Forelimb muscle (tissue), 1 donor: ENCODE results near the gene SORL1-AS1.

Experiments
- DNase-seq: peaks from one replicate; pipeline ENCODE4 v3.0.0-alpha.2; 2013; ENCODE audit warnings: low read depth

The SORL1-AS1 gene

DNA sequence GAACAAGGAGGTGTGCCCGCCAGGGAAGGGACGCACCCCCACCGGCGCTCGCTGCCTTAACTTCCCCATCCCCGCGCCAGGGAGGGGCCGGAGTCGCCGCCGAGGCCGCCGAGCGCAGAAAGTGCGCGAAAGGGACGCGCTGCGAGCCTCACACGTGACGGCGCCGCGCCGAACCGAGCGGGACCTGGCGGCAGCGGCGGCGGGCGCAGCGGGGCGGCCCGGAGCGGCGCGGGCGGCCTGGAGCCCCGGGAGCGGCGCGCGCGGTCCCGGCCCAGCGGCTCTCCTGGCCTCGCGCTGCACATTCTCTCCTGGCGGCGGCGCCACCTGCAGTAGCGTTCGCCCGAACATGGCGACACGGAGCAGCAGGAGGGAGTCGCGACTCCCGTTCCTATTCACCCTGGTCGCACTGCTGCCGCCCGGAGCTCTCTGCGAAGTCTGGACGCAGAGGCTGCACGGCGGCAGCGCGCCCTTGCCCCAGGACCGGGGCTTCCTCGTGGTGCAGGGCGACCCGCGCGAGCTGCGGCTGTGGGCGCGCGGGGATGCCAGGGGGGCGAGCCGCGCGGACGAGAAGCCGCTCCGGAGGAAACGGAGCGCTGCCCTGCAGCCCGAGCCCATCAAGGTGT lies 670 bp downstream of the SORL1-AS1 start, which contains the start of gene SORL1:
TSS of gene SORL1 (plus strand) at position 329 of the 623 bp plus-strand sequence. CDS start at position 347, 18 bp downstream.
- DNase-seq = no peak

DNA sequence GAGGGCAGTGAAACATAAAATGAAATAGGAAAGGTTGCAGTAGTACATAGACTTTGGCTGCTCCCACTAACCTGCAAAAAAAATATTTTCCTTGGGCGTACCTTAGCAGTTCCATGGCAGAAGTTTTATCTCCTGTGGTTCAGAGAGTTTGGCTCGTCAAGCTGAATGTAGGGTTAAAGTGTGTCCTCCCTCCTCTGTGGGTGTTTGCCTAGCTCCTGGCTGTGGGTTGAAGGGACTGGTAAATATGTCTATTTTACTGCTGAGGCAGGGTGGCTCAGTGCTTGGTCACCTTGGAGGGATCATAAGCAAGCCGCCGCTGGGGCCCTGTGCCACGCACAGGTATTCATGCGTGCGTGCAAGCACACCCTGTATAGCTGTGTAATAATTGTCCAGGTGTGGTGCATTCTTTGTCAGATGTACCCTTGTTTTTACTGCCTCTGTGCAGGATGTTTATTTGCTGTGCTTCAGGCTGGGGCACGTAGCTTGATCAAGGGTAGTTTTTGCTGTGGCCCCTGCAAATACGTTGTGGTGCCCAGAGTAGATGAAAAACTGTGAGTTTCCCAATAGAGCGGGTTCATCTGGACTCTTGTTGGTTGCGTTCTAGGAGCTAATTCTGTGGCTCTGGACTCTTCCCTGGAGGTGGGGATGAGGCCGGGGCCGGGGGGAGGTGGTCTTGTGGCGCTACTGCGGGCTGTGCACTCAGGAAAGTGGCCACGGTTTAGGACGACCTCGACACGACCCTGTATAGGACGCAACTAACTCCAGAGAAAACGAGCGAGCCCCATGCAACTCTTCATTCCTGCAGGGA lies 1.4 kb downstream of the SORL1-AS1 start:
- DNase-seq = no peak

DNA sequence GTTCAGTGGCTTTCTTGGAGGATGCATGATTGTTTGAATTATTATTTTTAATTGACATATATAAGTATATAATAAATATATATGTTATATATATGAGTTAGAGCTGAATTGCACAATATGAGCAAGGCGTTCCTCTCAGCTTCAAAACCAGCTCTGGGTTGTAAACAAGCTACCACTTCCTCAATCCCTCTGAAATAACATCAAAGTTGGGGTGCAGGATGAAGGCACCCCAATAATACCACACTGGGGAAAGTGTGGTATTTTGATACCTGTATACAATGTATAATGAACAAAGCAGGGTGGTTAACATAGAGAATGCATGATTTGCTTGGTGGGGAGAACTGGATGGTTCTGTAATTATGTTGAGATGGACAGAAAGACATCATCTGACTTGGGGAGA lies 2.4 kb downstream of the SORL1-AS1 start:
- DNase-seq = no peak

DNA sequence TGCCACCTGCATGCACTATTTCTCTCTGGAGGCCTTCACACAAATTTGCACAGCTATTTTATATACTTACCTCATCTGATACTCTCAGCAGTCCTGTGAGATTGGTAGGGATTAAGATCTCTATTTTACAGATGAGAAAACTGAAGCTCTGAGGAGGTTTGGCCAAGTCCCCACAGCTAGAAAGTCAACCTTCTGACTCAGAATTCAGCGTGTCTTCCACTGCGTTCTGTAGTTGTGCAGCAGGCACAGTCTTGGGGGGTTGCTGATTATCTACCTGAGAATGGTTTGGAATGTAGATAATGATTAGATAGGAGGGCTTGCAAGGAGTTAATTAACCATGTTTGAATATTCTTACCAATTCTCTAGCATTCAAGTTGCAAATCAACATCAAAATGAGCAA lies 3.1 kb downstream of the SORL1-AS1 start:
- DNase-seq = no peak

DNA sequence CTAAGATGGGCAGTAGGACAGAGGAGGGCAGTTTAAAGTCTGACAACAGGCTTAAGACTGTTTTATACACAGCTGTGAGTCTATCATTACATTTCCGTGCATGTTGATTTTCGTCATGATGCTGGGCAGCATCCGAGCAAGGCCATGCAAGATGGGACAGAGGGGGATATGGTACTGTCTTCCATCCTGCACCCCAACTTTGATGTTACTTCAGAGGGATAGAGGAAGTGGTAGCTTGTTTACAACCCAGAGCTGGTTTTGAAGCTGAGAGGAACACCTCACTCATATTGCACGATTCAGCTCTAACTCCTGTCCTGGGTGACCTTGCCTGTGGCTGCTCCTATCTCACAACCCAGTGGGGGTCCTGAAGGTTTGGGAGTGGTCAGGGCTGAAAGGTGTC lies 3.6 kb downstream of the SORL1-AS1 start:
- DNase-seq = no peak

DNA sequence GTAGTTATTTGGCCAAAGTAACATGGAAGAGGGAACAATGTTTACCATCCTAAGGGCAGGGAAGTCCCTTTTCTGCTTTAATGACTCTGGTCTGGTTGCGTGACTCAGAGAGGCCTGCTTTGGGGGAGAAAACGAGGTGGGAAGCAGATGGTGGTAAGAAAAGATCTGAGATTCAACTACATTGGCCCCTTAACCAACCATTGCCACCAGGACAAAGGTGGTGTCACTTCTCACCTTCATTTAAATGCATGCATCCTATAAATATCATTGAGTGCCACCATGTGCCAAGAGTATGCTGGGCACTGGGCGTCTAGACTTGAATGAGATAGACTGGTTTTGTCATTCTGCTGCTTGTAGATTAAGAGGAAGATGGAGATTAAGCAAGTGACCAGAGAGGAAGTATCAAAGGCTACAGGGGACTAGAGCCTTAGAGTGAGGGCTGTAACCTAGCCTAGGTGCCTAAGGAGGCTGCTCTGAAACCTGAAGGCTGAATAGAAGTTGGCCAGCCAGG lies 4.3 kb downstream of the SORL1-AS1 start:
- DNase-seq = no peak

DNA sequence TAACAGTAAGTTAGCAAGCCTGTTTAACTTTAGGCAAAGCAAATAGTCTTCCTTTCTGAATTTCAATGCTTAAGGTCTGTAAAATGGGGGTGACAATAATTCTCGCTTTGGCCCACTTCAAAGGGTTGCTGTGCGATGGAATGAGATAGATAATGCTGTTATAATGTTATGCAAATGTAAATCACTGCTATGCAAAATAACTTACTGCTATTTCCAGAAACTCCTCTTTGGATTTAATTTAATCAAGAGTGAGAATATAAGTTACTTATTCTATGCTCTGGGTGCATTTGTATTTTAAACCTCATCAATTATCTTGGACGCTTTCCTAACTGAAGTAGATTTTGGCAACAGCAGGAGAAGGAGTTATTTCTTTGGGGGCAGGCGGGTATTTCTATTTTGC lies 4.8 kb downstream of the SORL1-AS1 start:
- no peak for DNase-seq

DNA sequence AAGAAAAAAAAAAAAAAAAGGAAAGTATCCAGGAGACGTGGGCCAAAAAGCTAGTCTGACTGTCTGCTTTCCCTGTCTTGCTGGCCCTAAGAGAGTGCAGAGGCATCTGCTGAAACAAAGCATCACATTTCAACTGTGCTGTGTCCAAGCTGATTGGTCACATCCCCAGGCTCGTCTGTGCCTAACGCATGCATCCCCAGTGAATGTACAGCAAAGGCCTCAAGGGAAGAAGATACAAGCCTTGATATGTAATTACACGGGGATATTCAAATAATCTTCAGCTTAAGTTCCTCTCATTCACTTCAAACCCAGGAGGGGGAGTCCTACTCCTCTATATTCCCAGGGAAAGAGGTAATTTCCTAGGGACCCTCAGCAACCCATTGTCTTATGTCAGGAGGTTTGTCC lies 6.0 kb downstream of the SORL1-AS1 start:
- DNase-seq = no peak

DNA sequence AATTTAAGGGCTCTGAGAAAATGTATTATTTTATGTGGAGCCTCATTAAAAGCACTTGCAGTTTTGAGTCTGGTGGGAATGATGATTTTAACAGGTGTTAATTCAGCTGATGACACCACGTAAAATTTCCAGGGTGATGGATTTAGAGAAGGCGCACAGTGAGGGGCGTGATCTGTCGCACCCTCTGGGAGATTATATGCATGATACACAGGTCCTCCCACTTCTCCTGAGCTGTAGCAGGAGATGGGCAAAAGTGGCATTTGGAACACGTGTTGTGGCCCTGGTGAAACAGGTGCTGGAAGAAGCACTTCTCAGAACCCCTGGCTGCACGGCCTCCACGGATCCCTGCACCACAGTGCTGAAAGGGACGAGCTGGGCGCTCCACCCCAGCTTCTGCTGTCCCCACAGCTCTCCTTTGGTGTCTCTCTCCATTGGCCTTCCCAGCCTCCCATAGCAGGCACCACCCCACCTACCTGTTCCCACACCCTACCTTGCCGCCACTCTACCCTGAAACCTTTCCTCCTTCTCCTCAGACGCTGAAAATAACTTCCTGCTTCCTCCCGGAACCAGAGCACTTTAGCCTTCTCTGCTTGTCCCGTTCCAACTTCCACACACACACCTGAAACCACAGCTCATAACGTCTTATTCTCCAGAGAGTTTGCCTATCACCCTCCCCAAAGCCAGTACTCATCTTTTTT lies 7.5 kb downstream of the SORL1-AS1 start:
- DNase-seq = no peak

DNA sequence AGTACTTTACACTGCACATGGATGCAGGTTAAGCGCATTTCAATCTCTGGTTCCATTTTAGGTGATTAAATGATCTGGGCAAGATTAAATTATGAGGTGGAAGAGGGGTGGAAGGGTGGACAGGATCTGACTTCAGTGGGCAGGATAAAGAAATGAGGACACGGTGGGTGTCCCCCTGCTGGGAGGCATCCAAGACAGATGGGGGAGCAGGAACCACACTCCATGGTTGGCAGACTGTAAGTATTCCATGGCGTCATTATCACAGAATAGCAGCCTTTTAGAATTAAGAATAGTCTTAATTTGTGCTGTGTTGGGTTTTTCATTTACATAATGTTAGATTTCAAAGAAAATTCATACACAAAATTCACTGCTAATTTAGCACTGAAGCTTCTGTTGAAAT lies 8.2 kb downstream of the SORL1-AS1 start:
- DNase-seq = no peak

DNA sequence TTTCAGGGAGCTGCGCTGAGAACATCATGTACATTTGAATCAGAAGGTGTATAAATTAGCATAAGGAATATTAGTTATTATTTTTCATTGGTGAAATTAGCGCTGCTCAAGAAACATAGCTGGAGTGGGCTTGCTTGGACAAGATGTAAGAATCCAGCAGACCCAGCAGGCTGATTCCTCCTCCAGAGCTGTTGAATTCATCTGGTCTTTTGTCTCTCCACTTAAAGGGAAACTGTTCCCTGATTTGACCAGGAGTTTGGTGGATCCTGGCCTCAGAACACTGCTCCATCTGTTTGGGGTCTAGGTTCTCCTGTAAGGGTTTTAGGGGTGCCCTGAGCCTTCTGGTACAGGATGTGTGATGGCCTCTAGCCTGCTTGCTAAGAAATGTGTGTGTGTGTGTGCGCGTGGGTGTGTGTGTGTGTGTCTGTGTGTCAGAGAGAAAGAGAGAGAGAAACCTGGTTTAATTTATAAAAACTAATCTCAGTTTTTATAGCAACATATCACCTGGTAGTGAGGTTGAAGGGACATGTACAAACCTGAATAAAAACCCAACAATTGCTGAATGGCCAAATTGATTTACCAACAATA lies 9.0 kb downstream of the SORL1-AS1 start:
- no peak for DNase-seq

DNA sequence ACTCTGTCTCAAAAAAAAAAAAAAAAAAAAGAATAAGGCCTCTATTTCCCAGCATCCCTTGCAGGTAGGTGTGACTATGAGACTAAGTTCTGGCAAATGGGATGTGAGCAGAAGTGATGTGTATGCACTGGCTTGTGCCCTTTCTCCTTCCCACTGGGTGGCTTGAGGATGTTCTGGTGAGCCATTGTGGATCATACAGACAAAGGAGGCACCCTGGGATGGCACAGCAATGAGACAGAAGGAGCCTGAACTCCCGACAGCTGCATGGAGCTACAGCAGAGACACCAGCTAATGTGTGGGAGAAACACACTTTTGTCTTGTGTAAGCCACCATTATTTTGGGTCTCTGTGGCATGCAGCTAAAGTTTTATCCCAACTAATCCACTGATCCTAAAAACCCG lies 11.2 kb downstream of the SORL1-AS1 start:
- no peak for DNase-seq

DNA sequence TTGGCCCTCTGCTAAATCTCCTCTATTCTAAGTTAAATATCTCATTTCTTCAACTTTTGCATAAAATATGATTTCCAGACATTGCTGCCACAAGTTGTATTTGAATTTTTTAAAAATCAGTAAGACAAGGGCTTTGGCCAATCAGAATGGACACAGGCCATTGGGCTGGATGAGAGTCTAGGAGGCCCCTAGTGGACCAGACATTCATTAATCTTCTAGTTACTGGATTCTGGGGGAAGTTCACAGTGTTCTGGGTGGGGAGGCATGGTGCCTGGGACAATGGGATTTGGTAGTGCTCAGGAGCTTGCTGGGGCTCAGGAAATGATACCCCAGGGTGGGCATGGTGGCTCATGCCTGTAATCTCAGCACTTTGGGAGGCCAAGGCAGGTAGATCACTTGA lies 13.0 kb downstream of the SORL1-AS1 start:
- no peak for DNase-seq

DNA sequence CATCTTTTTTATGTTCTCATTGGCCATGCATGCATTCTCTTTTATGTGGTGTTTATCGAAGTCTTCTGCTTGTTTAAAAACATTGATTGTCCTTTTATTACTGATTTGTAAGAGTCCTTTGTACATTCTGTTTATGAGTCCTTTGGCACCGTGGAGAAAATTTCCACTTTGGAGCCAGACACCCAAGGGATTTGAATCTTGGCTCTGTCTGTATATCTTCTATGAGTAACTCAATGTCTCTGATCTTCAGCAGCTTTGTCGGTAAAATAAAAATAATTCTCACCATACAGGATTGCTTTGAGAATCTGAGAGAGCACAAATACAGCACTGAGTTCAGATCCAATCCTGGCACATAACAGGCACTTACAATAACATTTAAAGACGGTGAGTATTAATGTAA lies 13.4 kb downstream of the SORL1-AS1 start:
- no peak for DNase-seq

DNA sequence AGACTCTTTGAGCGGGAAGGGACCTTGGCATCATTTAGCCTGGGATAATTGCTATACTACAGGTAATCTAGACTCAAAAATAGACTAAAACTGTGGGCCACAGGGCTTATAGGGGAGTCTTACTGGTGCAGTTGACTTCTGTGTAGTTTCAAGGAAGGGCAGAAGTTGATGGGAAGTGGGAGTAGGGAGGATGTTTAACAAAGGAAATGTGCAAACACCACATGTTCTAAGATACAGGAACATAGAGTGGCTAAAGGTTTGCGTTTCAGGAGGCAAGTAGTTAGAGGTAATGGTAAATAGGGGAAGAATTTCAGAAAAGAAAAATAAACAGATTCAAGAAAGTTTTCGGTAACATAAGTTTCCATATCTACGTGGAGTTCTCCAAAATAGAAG lies 15.1 kb downstream of the SORL1-AS1 start:
- no peak for DNase-seq

DNA sequence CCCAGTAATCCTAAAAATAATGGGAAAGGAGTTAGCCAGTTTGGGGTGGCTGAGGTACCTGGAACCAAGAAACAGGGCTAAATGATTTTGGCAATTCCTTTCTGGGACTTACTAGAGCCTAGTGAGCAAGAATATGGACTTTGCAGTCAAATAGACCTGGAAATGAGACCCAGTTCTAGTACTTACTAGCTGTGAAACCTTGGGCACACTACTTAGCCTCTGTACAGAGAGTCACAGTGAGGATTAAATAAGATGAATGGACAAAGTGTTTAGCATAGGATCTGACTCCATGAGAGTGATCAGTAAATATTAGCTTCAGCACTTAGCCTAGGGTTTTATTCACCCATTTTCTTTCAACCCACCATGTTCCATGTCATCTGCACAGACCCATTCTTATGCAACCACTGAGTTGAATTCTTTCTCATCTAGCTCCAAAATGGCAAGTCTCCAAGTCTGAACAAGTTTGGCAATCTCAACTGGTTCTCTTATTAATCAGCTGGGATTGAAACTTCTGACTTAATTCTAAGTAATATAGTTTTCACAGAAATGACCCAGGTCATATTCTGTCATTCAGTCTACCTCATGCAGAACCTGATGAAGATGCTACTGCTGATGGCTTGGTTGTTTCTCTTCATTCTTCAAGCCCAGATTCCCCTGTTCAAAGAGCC lies 15.6 kb downstream of the SORL1-AS1 start:
- DNase-seq = no peak

DNA sequence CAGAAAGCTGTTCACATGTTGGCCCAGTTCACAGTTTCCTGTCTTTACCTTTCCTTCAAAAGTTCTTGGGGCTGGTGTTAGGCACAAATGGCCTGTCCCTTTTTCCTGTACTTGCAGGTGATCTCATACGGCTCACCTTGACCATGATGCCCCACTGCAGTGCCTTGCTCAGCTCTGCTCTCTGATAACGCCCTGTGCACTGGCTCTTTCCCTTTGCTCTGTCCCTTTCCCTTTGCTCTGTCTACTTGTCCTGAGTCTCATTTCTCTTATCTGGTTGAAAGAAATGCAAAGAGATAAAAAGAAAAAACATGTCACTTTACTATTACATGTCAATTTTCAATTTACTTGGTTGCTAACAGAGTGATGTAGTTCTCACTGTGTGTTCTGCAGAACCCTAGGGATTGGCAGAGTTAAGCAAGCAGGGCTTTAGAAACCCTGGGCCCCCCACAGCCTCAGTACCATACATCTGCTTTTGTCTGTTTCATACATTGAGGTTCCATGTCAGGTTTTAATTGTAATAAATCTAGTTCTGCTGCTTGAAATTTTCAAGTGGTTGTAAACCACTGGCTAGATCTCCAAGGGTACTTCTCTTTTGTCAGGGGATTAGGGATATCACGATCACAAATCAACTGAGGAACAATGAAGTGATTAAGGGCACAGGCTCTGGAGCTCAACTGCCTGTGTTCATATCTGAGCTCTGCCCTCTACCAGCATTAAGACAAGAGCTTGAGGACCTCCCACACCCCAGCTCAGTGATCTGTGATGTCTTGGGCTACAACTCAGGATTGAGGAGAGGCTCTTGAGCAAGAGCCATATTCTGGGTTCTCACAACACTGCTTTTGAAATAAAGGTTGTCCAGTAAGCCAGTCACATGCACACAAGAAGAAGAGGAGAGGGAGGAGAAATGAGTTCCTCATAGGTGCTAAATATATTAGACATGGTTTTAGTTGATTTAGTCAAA lies 16.9 kb downstream of the SORL1-AS1 start:
- DNase-seq = no peak

DNA sequence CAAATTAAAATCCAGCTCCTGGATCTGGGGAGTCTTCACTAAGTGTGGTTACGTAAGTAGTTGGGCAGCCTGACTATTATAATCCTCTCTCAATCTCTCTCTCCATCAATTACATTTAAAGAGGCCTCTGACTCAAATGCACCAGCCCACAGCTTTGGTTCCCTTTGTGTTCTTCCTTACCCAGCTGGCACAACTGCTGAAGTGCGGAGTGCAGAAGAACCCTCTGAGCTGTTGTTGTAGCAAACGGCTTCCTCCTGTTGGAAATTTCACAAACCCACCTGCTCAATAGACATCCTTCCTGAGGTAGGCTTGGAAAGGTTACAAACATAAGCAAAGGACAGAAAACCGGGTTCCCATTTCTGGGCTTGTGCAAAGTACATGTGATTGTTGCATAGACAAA lies 17.6 kb downstream of the SORL1-AS1 start:
- DNase-seq = no peak

DNA sequence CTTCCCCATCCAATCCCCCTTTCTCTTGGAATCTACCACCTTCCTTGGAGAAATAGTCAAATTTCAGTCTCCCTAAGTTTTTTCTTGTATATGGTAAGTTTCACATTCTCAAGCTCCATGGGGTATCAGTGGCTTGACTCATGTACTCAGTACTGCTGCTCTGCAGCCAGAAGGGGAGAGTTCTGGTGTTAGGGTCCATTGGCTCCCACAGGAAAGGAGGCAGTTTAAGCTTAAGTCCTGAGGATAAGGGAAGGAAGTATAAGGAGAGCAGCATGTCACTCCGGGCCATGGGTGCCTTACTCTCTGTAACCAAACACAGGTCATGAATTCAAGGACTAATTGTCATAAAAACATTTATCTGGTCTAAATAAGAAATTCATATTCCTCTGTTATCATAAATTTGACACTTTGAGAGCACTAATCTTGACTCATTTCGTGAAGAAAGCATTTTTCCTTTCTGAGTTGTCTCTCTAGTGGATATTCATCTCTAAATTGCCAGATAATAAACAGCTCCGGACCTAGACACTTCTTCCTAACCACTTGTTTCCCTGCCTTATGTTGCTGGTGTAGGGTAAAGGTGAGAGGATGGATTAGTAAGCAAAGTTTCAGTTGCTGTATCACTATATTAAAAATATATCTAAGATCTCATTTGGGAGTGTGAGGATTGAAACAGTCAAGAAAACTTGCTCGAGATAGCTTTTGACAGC lies 20.8 kb downstream of the SORL1-AS1 start:
- no peak for DNase-seq

DNA sequence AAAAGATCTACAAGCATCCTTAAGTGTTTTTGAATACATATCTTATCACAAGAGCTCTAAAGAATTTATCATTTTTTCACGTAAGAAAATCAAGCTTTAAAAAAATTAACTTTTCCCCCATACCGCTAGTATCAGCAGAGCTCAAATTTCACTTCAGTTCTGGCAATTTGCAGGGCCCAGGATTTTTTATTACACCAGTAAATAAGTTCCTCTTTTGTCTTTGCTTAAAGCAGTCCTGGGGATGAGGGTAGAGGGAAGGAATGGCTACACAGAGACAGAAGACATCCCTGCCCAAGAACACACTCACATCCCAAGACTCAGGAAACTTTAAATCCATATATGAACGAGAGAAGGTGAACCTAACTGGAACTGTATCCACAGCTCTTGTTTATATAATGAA lies 23.2 kb downstream of the SORL1-AS1 start:
- DNase-seq = no peak
